GM10248 (cell line): ENCODE results near the gene SRBD1.
A peak's percentile ranks its signal among the peaks of the same experiment; 100 is the strongest.

Source experiments
- CTCF ChIA-PET: fragments of 300-600 bp; sonication (Branson Sonifier 250); formaldehyde crosslinking; extraction: SDS; loops from one replicate; lab custom pipeline; 2021; ENCODE audit warnings: antibody characterized with exemption; lab: Yijun Ruan, JAX
- POLR2A ChIA-PET: fragments of 350-650 bp; sonication (Branson Sonifier 250); formaldehyde crosslinking; extraction: SDS; loops from one replicate; lab custom pipeline; 2020; ENCODE audit warnings: antibody characterized with exemption; lab: Yijun Ruan, JAX
- DNase-seq: peaks from one replicate; pipeline ENCODE4 v3.0.0; 2012; ENCODE audit errors: extremely low spot score
- CTCF ChIP-seq: IDR thresholded peaks from 2 replicates; pipeline ENCODE4 v1.5.1; 2012; ENCODE audit warnings: mild to moderate bottlenecking, low read depth; ENCODE audit errors: extremely low read depth, missing control alignments, control extremely low read depth

The SRBD1 gene

GRCh38 chr2:45484965-45485364 lies 126.1 kb downstream of the SRBD1 start:
- CTCF ChIA-PET = interaction anchor here (1.3 to 4.0 kb wide), 2 partner anchors 9 to 504 kb away, joined by 4 to 31 read pairs; no protein-coding TSS in a partner anchor
- POLR2A ChIA-PET = no interaction called here
- TF ChIP-seq CTCF = no peak
- no peak for DNase-seq

- POLR2A ChIA-PET = no interaction called here
- DNase-seq = no peak
- CTCF ChIA-PET = interaction anchor here (4.0 kb wide), 1 partner anchor 10 kb away, joined by 31 read pairs; no protein-coding TSS in a partner anchor
- TF ChIP-seq CTCF = peak; percentile 3
Observed at GRCh38 chr2:45483997-45484396, 127.1 kb downstream of the SRBD1 start.

- POLR2A ChIA-PET = no interaction called here
- CTCF ChIA-PET = interaction anchor here (4.5 kb wide), 1 partner anchor 17 kb away, joined by 18 read pairs; no protein-coding TSS in a partner anchor
- no peak for TF ChIP-seq CTCF
- DNase-seq = no peak
Observed at GRCh38 chr2:45477546-45477945, 133.5 kb downstream of the SRBD1 start.

DNA sequence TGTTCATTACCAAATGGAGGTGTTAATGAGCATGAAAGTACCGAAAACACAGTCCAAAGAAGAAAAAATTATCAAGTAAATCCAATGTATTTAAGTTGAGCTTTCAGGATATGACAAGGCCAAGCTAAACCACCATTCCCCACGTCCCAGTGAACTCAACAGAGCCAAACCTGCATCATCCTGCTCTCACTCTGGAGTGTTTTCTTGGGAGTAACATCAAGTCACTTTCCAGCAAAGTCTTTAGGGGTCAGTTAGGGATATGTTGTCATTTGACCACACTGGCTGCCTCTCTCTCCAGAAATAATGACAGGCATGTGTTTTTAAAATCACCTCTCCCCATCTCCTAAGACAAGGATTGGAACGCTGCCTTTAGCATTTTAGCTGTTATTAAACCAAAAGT lies 140.5 kb downstream of the SRBD1 start:
- TF ChIP-seq CTCF = no peak
- CTCF ChIA-PET = no interaction called here
- POLR2A ChIA-PET = no interaction called here
- DNase-seq = no peak

DNA sequence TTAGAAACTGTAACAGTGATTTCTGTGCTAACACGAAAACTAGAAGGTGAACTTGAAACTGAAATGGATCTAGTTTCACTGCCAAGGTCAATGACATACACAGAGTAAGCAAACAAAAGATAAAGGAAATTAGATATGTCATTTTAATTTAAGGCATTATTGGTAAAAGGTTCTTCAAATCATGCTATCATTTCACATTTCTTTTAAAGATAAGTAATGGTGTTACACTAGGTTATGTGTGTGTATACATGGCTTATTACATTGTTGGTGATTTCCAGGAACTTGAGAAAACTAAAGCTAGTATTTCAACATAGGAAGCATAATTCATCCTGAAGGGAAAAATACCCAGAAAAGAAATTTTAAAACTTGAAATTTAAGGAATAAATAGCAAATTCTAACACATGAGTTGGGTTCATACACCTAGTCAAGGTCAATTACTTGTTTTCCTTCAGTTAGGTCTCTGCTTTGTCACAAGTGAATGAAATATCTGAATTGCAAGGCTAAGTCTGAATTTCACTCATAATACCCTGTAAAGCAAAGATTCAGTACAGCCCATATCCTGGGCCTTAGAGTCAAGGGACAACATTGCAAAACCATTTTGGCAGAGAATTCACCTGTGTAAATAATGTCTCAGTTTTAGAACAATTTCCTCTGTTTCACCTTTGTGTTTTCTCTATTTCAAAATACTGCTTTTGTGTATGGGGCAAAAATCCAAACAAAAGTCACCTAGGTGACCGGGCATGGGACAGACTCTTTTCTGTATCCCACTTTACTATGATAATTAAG lies 141.6 kb downstream of the SRBD1 start:
- ChIA-PET POLR2A (no interaction called here), CTCF (interaction anchor here (0.7 to 1.8 kb wide), 3 partner anchors 11 to 25 kb away, joined by 3 to 5 read pairs (median 3); no protein-coding TSS in a partner anchor)
- peak; percentile 12 for DNase-seq
- TF ChIP-seq CTCF = no peak

- no peak for TF ChIP-seq CTCF
- CTCF ChIA-PET = interaction anchor here (1.0 to 1.8 kb wide), 2 partner anchors 24 to 487 kb away, joined by 4 to 5 read pairs; no protein-coding TSS in a partner anchor
- POLR2A ChIA-PET = no interaction called here
Observed at GRCh38 chr2:45468279-45468678, 142.8 kb downstream of the SRBD1 start.

More at GRCh38 chr2:45468279-45468678, 142.8 kb downstream of the SRBD1 start:
- no peak for DNase-seq
